Muscle layer of colon (tissue), 2 donors: ENCODE data around the gene ABCA1.

ENCODE experiments used
- H3K27ac ChIP-seq: one replicate; pipeline ENCODE4 v1.7.0; 2013; ENCODE audit warnings: low read depth, mild to moderate bottlenecking, low read length, moderate library complexity
- H3K27me3 ChIP-seq, 2 donors: one replicate each; pipeline ENCODE4 v1.7.0; 2013; ENCODE audit warnings: low read length in 2 of 2, mild to moderate bottlenecking in 2 of 2; ENCODE audit not compliant: insufficient read depth in 2 of 2, control insufficient read depth in 1 of 2
- H3K36me3 ChIP-seq: one replicate; pipeline ENCODE4 v1.7.0; 2013; ENCODE audit warnings: mild to moderate bottlenecking, low read length; ENCODE audit not compliant: insufficient read depth
- H3K4me1 ChIP-seq: one replicate; pipeline ENCODE4 v1.7.0; 2013; ENCODE audit warnings: mild to moderate bottlenecking, low read length; ENCODE audit not compliant: insufficient read depth
- H3K4me3 ChIP-seq, 2 donors: one replicate each; pipeline ENCODE4 v1.7.0; 2013; ENCODE audit warnings: low read length in 2 of 2, low read depth in 1 of 2, mild to moderate bottlenecking in 1 of 2, moderate library complexity in 1 of 2
- H3K9ac ChIP-seq: one replicate; pipeline ENCODE4 v1.7.0; 2013; ENCODE audit warnings: low read length
- H3K9me3 ChIP-seq: one replicate; pipeline ENCODE4 v1.7.0; 2013; ENCODE audit warnings: mild to moderate bottlenecking, low read length
- donor health status: abdominal sarcoma.
- donor health status: Adenocarcinoma of cecum.

ABCA1 gene

DNA sequence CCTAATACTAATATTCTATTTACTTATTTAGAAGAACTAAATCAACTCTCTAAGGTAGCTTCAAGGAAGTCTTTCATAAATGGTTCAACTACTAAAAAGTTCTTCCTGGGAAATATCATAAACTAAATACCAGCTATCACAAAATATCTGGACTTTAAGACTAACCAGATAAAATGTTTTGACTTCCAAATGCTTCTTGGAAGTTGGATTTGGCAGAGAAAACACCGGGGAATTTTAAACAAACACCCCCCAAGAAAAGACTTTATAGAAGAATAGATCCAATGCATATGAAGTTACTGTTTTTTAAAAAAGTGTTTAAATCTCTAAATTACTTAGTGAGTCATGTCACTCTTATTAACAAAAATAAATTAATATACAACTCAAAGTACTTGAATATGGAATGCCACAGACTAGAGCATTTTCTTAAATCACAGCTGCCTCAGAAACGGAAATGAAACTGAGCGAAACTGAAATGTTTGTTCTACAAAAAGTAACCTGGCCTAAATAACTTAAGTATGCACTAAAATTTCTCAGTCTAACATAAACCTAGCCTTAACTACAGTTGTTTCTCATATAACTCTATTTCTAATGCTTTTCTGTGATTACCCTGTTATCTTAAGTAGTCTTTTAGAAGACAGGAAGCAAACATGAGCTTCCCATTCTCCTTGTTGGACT lies 6.8 kb downstream of the ABCA1 start:
- Histone ChIP-seq H3K27ac (peak overlapping the region; percentile 26), H3K36me3 (peaks cover 7% of the 10 kb centered on the region), H3K4me3 (no peak overlapping the region), H3K4me1 (peaks cover 69% of the 10 kb centered on the region), H3K27me3 (no peaks in the 10 kb centered on the region), H3K9me3 (no peaks in the 10 kb centered on the region), H3K9ac (no peak overlapping the region)

DNA sequence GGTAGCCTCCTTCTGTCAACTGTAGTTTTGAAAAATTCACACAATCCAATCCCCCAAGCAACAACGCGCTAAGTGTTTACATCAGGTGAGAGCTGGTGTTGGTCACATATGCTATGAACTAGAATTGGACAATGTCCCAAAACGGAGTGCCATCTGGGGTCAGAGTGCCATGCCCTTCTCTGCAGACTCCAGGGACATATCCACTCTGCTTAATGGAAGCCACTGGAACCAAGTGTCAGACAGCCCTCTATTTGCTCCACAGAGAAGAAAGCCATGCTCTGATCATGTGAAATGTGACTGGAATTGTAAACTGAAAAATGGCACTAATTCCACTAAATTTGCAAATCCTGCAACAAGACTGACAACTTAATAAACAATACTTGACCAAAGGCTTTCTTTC lies 12.2 kb downstream of the ABCA1 start:
- H3K27ac ChIP-seq, result no peak overlapping the region
- no peak overlapping the region for H3K4me3 ChIP-seq

DNA sequence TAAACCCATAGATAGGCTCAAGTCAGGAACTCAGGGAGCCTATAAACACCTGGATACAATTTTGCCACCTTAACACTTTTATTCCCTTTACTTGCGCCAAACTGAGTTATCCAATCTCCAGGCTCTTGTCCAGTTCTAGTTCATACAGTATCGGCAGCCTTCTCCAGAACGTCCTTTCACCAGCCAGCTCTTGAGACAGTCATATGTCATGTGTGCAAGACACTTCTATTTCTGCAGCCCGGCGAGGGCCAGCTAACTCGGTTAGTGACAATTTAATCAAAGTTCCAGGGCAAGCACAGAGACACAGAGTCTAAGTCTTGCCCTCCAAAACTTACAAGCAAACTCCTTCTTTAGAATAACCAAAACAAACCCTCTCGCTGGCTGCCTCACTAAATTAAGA lies 12.9 kb downstream of the ABCA1 start:
- H3K27ac ChIP-seq, result no peak overlapping the region
- H3K4me3 ChIP-seq, result no peak overlapping the region
- H3K27me3 ChIP-seq, result no peaks in the 10 kb centered on the region
- no peak overlapping the region for H3K9ac ChIP-seq
- H3K36me3 ChIP-seq, result peaks cover 4% of the 10 kb centered on the region
- peaks cover 89% of the 10 kb centered on the region for H3K4me1 ChIP-seq
- H3K9me3 ChIP-seq, result no peaks in the 10 kb centered on the region

More for the DNA sequence above, 12.2 kb downstream of the ABCA1 start:
- H3K9me3 ChIP-seq, result no peaks in the 10 kb centered on the region
- H3K36me3 ChIP-seq, result peaks cover 4% of the 10 kb centered on the region
- H3K27me3 ChIP-seq, result no peaks in the 10 kb centered on the region
- no peak overlapping the region for H3K9ac ChIP-seq
- H3K4me1 ChIP-seq, result peaks cover 82% of the 10 kb centered on the region

DNA sequence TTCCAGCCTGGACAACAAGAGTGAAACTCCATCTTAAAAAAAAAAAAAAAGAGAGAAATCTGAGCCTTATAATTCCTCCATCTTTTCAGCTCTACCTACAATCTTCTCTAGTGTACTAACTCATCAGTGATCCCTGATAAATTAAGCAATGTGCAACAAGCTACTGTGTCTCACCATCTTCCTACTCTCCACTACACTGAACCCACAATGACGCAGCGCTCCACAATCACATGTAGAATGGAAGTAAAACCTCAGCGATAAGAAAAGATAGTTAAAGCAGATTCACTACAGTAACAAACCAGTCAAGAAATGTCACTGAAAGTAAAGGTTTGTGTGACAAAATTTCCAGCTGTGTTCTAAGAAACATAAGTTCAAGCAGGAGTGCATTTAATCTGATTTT lies 13.5 kb downstream of the ABCA1 start:
- Histone ChIP-seq H3K36me3 (no peaks in the 10 kb centered on the region), H3K27me3 (no peaks in the 10 kb centered on the region), H3K4me3 (no peak overlapping the region), H3K9me3 (no peaks in the 10 kb centered on the region), H3K27ac (no peak overlapping the region), H3K9ac (no peak overlapping the region), H3K4me1 (peaks cover 89% of the 10 kb centered on the region)

DNA sequence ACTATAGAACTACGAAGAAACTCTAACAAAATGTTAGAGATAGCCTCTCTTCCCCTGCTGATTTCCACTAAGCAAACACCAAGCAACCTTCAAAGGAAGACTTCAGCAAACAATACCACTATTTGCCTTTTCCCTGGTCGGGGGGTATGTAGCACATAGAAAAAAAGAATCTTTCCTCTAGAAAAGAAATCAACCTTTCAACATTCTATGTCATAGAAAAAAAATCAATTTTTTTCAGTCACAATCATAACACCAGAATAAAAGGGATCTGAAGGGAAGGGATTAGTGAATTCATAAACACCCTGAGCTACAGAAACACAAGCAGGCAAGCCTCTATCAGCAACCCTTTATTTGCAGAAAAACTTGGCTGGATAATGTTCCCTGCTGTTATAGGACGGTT lies 15.3 kb downstream of the ABCA1 start:
- Histone ChIP-seq H3K27me3 (no peaks in the 10 kb centered on the region), H3K4me1 (peaks cover 93% of the 10 kb centered on the region), H3K4me3 (no peak overlapping the region), H3K27ac (no peak overlapping the region), H3K9me3 (no peaks in the 10 kb centered on the region), H3K9ac (no peak overlapping the region), H3K36me3 (no peaks in the 10 kb centered on the region)

DNA sequence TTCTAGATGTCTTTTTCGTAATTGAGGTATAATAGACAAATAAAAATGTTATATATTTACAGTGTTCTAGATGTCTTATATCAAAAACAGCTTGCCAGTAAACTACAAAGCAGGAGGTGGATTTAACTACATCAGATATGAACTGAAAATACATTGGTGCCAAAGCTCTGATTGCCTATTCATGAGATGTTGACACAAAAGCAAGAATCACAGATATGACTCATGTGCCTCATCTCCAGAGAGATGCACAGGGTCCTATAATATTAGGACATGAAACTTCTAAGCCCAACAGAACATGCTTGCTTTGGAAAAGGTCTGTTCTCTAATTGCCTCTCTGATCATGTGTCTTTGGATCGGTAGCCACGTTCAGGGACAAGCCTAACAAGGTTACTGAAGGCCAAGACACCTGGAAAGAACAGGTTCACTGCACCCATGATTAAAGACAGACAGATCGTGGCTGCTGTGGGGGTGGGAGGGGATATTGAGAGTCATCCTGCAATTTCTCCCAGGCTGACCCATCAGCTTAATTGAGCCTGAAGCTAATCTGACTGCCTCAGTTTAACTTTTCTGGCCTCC lies 16.8 kb downstream of the ABCA1 start:
- Histone ChIP-seq H3K4me1 (peaks cover 96% of the 10 kb centered on the region), H3K9me3 (no peaks in the 10 kb centered on the region), H3K27ac (no peak overlapping the region), H3K36me3 (no peaks in the 10 kb centered on the region), H3K27me3 (no peaks in the 10 kb centered on the region), H3K4me3 (no peak overlapping the region), H3K9ac (no peak overlapping the region)

DNA sequence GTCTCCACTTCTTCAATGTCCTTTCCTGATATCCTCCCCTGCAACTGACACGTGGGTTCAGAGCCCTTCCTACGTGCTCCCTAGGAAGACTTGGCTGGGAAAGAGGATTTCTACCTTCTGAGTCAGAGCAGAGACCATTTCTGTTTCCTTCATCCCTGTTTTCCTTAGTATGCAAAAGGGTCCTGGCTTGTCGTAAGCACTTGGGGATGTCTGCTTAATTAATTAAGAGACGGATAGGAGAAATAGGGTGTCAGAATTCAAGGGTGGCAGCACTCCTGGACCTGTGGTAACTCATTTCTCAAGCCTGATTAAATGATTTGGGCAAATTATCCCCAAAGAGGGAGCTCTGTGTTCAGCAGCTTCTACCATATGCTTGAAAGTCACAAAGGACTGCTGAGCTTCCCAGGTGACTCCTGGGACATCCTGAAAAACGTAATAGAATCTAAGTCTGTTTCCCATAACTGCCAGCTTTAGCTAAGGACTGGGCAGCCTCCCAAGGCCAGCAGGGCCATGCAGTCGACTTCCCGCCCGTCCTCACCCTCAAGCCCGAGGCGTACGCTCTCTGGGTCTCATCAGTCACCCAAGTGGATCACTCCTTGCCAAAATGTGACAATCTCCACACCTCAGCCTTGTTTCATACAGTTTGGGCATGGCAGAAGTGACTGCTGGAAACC lies 20.5 kb downstream of the ABCA1 start:
- Histone ChIP-seq H3K27me3 (no peaks in the 10 kb centered on the region), H3K4me1 (peaks cover 94% of the 10 kb centered on the region), H3K27ac (peak overlapping the region; percentile 68), H3K4me3 (peak overlapping the region in 1 of 2 donors; percentile 1), H3K9ac (no peak overlapping the region), H3K36me3 (peaks cover 10% of the 10 kb centered on the region), H3K9me3 (no peaks in the 10 kb centered on the region)

DNA sequence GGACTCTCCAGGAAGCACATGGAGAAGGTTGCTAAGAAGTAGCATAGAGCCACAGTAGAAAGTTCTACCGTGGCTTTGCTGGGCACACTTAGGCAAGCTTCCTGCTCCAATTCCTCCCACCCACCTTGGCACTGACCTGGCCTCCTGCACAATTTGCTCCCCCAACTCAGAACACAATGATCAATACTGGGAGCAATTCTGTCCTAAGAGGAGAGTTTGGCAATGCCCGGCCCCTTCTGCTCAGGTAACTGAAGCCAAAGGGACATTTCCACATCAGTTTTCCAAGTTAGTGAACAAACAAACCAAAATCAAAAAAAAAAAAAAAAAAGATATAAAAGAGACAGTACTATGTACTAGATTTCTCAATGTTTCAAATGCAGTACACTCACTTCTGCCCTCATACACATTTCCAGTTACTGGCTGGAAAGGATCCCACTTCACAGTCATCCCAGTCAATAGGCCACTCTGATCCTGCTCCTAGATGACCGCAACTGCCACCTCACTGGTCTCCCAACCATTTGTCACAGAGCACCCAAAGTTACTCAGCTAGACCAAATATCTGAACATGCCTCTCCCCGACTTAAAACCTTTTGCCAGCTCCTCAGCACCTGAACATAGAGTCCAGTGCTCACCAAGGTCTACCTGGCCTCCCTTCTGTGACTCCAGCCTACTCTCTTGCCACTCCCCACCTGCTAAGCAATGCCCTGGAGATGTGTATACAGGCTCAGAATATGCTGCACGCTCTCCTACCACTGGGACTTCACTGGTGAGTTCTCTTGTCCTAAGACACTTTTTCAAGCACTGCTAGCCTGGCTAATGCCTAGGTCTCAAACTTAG lies 21.3 kb downstream of the ABCA1 start:
- H3K9me3 ChIP-seq, result no peaks in the 10 kb centered on the region
- peaks cover 92% of the 10 kb centered on the region for H3K4me1 ChIP-seq
- peaks cover 10% of the 10 kb centered on the region for H3K36me3 ChIP-seq
- H3K27ac ChIP-seq, result peak overlapping the region; percentile 68
- H3K9ac ChIP-seq, result no peak overlapping the region
- no peaks in the 10 kb centered on the region for H3K27me3 ChIP-seq
- H3K4me3 ChIP-seq, result peak overlapping the region in 1 of 2 donors; percentile 1

DNA sequence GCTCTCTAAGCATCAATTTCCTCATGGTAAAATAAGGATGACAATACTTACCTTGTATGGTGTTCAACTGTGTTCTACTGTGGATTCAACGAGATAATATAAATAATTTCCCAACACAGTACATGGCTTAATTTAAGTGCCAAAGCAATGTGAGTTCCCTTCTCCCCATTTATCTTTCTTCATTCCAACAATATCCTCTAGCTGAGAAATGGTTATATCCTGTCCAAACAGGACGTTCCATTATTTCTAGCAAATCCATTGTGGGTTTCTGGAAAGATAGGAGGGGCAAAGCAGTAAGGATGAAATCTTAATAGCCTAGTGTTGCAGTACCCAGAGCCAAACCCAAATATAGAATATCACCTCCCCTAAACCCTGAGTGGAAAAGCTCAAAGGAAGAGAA lies 22.0 kb downstream of the ABCA1 start:
- H3K27me3 ChIP-seq, result no peaks in the 10 kb centered on the region
- H3K9me3 ChIP-seq, result no peaks in the 10 kb centered on the region
- H3K27ac ChIP-seq, result peak overlapping the region; percentile 68
- no peak overlapping the region for H3K9ac ChIP-seq
- peaks cover 89% of the 10 kb centered on the region for H3K4me1 ChIP-seq
- no peak overlapping the region for H3K4me3 ChIP-seq
- H3K36me3 ChIP-seq, result peaks cover 17% of the 10 kb centered on the region

DNA sequence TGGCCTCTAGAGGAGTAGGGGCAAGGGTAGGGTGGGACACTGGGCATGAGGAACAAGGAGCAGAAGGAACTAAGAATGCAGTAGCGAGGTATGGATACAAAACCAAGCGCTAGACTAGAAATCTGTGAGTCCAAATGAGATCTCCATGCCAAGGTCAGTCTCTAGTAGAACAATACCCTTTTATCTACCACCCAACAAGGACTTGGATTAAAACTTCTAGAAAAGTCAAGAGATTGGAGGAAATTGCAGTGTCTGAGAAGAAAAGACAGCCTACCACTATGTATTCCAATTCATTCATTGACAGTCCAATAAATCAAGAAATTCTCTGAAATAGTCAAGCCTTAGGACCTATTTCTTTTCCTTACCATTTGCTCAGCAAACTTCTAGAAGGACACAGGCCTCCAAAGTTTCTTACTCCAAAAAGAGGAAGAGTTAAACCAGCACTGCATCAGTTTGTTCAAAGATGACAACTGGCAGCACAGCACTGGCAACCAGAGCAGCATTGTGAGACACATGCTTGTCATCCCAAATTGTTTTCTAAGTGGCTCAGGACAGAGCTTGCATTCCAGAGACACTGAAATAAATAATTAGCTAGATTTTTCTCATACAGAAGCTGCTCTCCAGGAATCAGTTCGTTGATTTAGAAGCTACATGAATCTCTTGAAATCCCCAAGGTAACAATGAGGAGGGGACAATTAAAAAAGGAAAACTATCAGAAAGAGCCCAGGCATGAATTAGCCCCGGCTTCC lies 22.6 kb downstream of the ABCA1 start:
- Histone ChIP-seq H3K27ac (peak overlapping the region; percentile 68), H3K9ac (no peak overlapping the region), H3K4me1 (peaks cover 89% of the 10 kb centered on the region), H3K4me3 (no peak overlapping the region), H3K27me3 (no peaks in the 10 kb centered on the region), H3K36me3 (peaks cover 22% of the 10 kb centered on the region), H3K9me3 (no peaks in the 10 kb centered on the region)

DNA sequence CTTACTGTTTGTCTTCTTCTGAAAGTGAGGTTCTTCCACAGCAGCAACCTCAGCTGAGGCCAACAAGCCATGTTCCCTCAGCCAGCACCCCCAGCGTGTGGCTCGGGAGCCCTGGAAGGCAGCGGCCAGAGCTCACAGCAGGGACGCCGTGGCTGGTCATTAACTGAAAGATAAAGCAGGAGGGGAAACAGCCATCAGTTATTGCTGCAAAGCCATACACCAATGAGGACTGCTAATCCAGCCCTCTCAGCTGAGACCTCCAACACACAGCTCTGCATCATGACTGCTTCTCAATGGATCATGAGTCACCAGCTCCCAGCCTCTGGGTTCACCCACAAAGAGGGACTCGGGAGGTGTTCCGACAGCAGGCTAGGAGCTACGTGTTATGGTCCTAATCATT lies 24.3 kb downstream of the ABCA1 start:
- no peaks in the 10 kb centered on the region for H3K9me3 ChIP-seq
- H3K27ac ChIP-seq, result no peak overlapping the region
- peaks cover 79% of the 10 kb centered on the region for H3K4me1 ChIP-seq

More for the DNA sequence above, 24.3 kb downstream of the ABCA1 start:
- Histone ChIP-seq H3K36me3 (peaks cover 37% of the 10 kb centered on the region), H3K4me3 (no peak overlapping the region), H3K27me3 (no peaks in the 10 kb centered on the region), H3K9ac (no peak overlapping the region)
